Suprapubic skin (tissue), 3 donors: Measurements from ENCODE around the gene ERGIC1.

Source experiments
- POLR2A ChIP-seq, 2 donors: fragments of 450-650 bp; IDR thresholded peaks; one replicate each; pipeline ENCODE4 v1.6.1; 2017; ENCODE audit warnings: antibody characterized with exemption in 2 of 2, mild to moderate bottlenecking in 2 of 2, moderate library complexity in 2 of 2
- TF ChIP-seq, protein P1 (sequence below), 2 donors: fragments of 200-600 bp in 1 of 2; fragments of 450-650 bp in 1 of 2; sonication (generic) in 1 of 2; IDR thresholded peaks; one replicate each; pipeline ENCODE4 v1.5.1; 2016 to 2019; ENCODE audit warnings: antibody characterized with exemption in 2 of 2, mild to moderate bottlenecking in 1 of 2, moderate library complexity in 1 of 2

- TF ChIP-seq, protein P1, sequence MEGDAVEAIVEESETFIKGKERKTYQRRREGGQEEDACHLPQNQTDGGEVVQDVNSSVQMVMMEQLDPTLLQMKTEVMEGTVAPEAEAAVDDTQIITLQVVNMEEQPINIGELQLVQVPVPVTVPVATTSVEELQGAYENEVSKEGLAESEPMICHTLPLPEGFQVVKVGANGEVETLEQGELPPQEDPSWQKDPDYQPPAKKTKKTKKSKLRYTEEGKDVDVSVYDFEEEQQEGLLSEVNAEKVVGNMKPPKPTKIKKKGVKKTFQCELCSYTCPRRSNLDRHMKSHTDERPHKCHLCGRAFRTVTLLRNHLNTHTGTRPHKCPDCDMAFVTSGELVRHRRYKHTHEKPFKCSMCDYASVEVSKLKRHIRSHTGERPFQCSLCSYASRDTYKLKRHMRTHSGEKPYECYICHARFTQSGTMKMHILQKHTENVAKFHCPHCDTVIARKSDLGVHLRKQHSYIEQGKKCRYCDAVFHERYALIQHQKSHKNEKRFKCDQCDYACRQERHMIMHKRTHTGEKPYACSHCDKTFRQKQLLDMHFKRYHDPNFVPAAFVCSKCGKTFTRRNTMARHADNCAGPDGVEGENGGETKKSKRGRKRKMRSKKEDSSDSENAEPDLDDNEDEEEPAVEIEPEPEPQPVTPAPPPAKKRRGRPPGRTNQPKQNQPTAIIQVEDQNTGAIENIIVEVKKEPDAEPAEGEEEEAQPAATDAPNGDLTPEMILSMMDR (IDR thresholded peaks at IDR 0.05), result no peak
- no peak for TF ChIP-seq POLR2A (IDR thresholded peaks at IDR 0.05)
Observed at GRCh38 chr5:172933238-172933637, 99.2 kb downstream of the ERGIC1 start.
